Cardiac muscle cell (in vitro differentiated cells and primary cell): Measurements from ENCODE around the gene ZC3H10. TPM values are rescaled to one million over a fixed set of nuclear protein-coding genes. Genes with fewer than 3 reads are reported as not detected.

Experiments used
- DNase-seq, 2 donors: peaks; one replicate each; pipeline versions ENCODE4 v3.0.0 to v3.0.0-alpha.2; 2010 to 2017; ENCODE audit warnings: low read depth in 1 of 2, low spot score in 1 of 2
- H3K27ac ChIP-seq: fragments of 200-600 bp; sonication (generic); 2 replicates; pipeline ENCODE4 v1.5.1; 2016
- H3K27me3 ChIP-seq: fragments of 200-600 bp; sonication (generic); 2 replicates; pipeline ENCODE4 v1.6.0; 2016; ENCODE audit warnings: control low read depth
- H3K36me3 ChIP-seq: fragments of 200-600 bp; sonication (generic); 2 replicates; pipeline ENCODE4 v1.5.1; 2016; ENCODE audit warnings: control low read depth
- H3K4me1 ChIP-seq: fragments of 200-600 bp; sonication (generic); 2 replicates; pipeline ENCODE4 v1.8.1; 2017; ENCODE audit warnings: low read depth, mild to moderate bottlenecking, mixed run types
- H3K4me3 ChIP-seq: fragments of 200-600 bp; sonication (generic); 2 replicates; pipeline ENCODE4 v1.5.1; 2016; ENCODE audit warnings: mild to moderate bottlenecking
- H3K9me3 ChIP-seq: fragments of 200-600 bp; sonication (generic); 2 replicates; pipeline ENCODE4 v1.5.1; 2017; ENCODE audit warnings: low read depth, mild to moderate bottlenecking, control low read depth
- polyA plus RNA-seq: library from polyadenylated mRNA; unstranded; fragments of >200 nt; fragmentation: Nextera tagmentation; extraction: Ambion mirVana; gene quantifications from 2 replicates; pipeline ENCODE4 v1.2.1, GENCODE V29; 2016
- total RNA-seq: library from RNA; depleted of rRNA; stranded (reverse); fragments of >200 nt; gene quantifications from 2 replicates; pipeline ENCODE4 v1.2.3, GENCODE V29; 2016
- TF ChIP-seq, protein P1 (sequence below): IDR thresholded peaks from 2 replicates; pipeline ENCODE4 v1.5.1; 2012; ENCODE audit warnings: low read depth, mild to moderate bottlenecking, low read length

The ZC3H10 gene
- total and polyA plus RNA-seq, 2 experiments from 2014 or later, result 7.2 to 7.5 TPM

DNA sequence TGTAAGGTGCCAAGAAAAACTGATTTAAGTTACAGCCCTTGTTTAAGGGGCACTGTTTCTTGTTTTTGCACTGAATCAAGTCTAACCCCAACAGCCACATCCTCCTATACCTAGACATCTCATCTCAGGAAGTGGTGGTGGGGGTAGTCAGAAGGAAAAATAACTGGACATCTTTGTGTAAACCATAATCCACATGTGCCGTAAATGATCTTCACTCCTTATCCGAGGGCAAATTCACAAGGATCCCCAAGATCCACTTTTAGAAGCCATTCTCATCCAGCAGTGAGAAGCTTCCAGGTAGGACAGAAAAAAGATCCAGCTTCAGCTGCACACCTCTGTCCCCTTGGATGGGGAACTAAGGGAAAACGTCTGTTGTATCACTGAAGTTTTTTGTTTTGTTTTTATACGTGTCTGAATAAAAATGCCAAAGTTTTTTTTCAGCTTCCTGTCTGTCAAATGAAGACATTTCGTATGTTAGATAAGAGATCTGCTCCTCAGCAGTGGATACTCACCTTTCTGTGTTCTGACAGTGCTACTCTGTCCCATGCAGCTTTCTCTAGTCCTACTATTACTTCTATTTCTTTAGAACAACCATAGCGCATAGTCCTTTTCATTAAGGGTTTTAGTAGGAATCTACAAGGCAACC, 14.9 kb upstream of the ZC3H10 start:
- no peaks in the 10 kb centered on the region for H3K27me3 ChIP-seq
- peaks cover 14% of the 10 kb centered on the region for H3K36me3 ChIP-seq
- peak overlapping the region; percentile 82 for H3K27ac ChIP-seq

GRCh38 chr12:56103823-56104108, 14.3 kb upstream of the ZC3H10 start:
- no peak for DNase-seq
- H3K4me3 ChIP-seq, result peak overlapping the region; percentile 51
- peaks cover 10% of the 10 kb centered on the region for H3K4me1 ChIP-seq
- TF ChIP-seq, protein P1, sequence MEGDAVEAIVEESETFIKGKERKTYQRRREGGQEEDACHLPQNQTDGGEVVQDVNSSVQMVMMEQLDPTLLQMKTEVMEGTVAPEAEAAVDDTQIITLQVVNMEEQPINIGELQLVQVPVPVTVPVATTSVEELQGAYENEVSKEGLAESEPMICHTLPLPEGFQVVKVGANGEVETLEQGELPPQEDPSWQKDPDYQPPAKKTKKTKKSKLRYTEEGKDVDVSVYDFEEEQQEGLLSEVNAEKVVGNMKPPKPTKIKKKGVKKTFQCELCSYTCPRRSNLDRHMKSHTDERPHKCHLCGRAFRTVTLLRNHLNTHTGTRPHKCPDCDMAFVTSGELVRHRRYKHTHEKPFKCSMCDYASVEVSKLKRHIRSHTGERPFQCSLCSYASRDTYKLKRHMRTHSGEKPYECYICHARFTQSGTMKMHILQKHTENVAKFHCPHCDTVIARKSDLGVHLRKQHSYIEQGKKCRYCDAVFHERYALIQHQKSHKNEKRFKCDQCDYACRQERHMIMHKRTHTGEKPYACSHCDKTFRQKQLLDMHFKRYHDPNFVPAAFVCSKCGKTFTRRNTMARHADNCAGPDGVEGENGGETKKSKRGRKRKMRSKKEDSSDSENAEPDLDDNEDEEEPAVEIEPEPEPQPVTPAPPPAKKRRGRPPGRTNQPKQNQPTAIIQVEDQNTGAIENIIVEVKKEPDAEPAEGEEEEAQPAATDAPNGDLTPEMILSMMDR, result no peak
- H3K9me3 ChIP-seq, result no peaks in the 10 kb centered on the region
- no peaks in the 10 kb centered on the region for H3K27me3 ChIP-seq
- peaks cover 20% of the 10 kb centered on the region for H3K36me3 ChIP-seq
- peak overlapping the region; percentile 82 for H3K27ac ChIP-seq

More for the DNA sequence above, 14.9 kb upstream of the ZC3H10 start:
- DNase-seq, result no peak
- TF ChIP-seq, protein P1, result no peak
- H3K4me1 ChIP-seq, result peaks cover 10% of the 10 kb centered on the region
- no peaks in the 10 kb centered on the region for H3K9me3 ChIP-seq
- H3K4me3 ChIP-seq, result peak overlapping the region; percentile 51

GRCh38 chr12:56104109-56104814, 13.8 kb upstream of the ZC3H10 start, which contains the start of gene PA2G4:
Gene PA2G4 (plus strand): TSS chr12:56104559. CDS start chr12:56104738, 179 bp downstream.
- Histone ChIP-seq H3K27me3 (no peaks in the 10 kb centered on the region), H3K4me3 (peak within 1 kb of the TSS; percentile 59), H3K36me3 (peaks cover 20% of the 10 kb centered on the region), H3K4me1 (peaks cover 10% of the 10 kb centered on the region), H3K9me3 (no peaks in the 10 kb centered on the region), H3K27ac (peak within 1 kb of the TSS; percentile 84)
- TF ChIP-seq, protein P1, result no peak
- peak; percentile 99 for DNase-seq

DNA sequence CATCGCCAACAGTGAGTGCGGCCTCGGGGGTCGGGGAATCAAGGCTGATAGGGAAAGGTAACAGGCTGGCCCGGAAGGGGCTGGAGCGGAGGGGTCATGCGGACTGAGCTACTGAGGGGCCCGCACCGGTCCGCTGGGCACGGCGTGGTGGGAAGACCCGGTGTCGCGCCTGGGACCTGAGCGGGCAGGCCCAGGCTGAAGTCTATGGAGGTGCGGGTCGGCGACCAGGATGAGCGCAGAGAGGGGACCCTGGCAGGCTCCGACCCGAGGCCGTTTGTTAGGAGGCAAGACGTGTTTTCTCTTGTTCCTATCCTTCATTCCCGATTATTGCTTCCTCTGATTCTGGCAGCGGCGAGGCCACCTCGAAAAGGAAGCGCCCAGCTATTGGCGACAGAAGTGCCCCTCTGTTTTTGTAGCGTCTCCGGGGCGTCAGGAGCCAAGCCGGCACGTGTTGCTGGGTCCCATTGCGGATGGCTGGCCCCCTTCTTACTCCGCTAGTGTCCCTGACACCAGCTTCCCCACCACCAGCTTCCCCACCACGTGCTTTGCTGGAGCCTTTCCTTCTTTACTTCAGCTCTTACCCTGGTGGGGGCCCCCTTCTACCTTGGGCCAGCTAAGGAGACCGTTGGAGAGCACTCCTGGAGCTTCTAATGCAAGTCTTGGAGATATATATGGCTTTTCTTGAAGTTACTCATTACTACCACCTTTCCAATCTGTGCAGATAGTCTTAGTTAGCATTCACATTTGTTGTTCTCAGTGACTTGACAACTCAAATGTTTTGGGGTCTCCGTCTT, 13.1 kb upstream of the ZC3H10 start:
- H3K4me3 ChIP-seq, result peak overlapping the region; percentile 59
- H3K27me3 ChIP-seq, result no peaks in the 10 kb centered on the region
- peaks cover 10% of the 10 kb centered on the region for H3K4me1 ChIP-seq
- no peaks in the 10 kb centered on the region for H3K9me3 ChIP-seq
- DNase-seq, result peak in 1 of 2 donors; percentile 44
- peak overlapping the region; percentile 84 for H3K27ac ChIP-seq
- peaks cover 26% of the 10 kb centered on the region for H3K36me3 ChIP-seq
- TF ChIP-seq, protein P1, result no peak

DNA sequence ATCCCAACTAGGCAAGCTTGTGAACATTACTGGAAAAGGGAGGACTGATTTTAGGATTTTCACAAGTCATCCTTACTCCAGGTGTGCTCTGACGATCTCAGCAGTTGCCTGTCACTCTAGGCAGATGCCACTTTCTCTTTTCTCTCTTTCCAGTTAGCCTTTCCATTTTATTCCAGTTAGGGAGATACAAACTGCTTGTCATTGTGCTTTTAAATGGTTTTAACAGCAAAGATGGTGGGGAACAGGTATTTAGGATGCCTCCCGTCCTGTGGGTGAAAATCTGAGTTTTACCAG, 12.5 kb upstream of the ZC3H10 start:
- H3K4me1 ChIP-seq, result peaks cover 10% of the 10 kb centered on the region
- no peak for DNase-seq
- TF ChIP-seq, protein P1, result no peak
- H3K4me3 ChIP-seq, result peak overlapping the region; percentile 59
- H3K9me3 ChIP-seq, result no peaks in the 10 kb centered on the region
- H3K27ac ChIP-seq, result peak overlapping the region; percentile 84
- H3K36me3 ChIP-seq, result peaks cover 29% of the 10 kb centered on the region
- H3K27me3 ChIP-seq, result no peaks in the 10 kb centered on the region
